ENCODE data around the gene KRTAP20-2. TPM values are rescaled to one million over a fixed set of nuclear protein-coding genes. Genes with fewer than 3 reads are reported as not detected.

KRTAP20-2 gene
- total and polyA plus RNA-seq, 2 donors (not counting 1 experiment from before 2014, with no cell fraction given) = not detected

DNA sequence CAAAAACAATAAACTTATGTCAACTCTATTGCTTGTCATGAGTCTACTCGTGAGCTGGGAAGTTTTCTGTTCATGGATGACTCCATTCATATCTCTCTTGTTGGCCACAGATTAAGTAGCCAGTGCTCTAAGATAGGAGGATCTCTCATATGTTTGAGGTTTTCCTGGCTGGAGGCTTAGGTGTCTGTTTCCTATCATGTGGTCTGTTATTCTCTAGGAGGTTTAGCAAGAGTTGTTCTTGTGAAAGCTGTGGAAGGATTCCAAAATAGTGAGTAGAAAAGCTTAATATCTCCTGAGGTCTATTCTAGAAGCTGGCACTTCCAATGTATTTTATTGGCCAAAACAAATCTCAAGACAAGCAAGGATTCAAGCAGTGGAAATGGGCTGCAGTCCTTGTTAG is 5.8 kb upstream of the KRTAP20-2 start:
- no peaks in the 10 kb centered on the region for H4K20me1 ChIP-seq (ENCODE audit: control insufficient read depth, extremely low read depth, insufficient read depth, low read length)
- no peaks in the 10 kb centered on the region for H3K36me3 ChIP-seq (ENCODE audit: control insufficient read depth, insufficient read depth, low read length)
- H3K4me2 ChIP-seq (ENCODE audit: extremely low read depth, insufficient read depth, low read length) = no peak overlapping the region
- H3K4me3 ChIP-seq (replicated peaks in 1 of 4; ENCODE audit: control extremely low read depth in 1 of 4, insufficient read depth in 1 of 4, low read depth in 3 of 4, low read length in 4 of 4) = no peak overlapping the region
- H3K27ac ChIP-seq (ENCODE audit: insufficient read depth, low read length) = no peak overlapping the region
- H3K9ac ChIP-seq (ENCODE audit: insufficient read depth, low read length) = no peak overlapping the region
- no peak overlapping the region for H2AFZ ChIP-seq (ENCODE audit: low read length)
- no peaks in the 10 kb centered on the region for H3K9me3 ChIP-seq (ENCODE audit: control insufficient read depth, insufficient read depth, low read depth, low read length)
- no peaks in the 10 kb centered on the region for H3K4me1 ChIP-seq (ENCODE audit: control insufficient read depth, extremely low read depth, insufficient read depth, low read length)
- H3K27me3 ChIP-seq (ENCODE audit: control insufficient read depth, insufficient read depth, low read length) = no peaks in the 10 kb centered on the region
- TF ChIP-seq, protein P1, sequence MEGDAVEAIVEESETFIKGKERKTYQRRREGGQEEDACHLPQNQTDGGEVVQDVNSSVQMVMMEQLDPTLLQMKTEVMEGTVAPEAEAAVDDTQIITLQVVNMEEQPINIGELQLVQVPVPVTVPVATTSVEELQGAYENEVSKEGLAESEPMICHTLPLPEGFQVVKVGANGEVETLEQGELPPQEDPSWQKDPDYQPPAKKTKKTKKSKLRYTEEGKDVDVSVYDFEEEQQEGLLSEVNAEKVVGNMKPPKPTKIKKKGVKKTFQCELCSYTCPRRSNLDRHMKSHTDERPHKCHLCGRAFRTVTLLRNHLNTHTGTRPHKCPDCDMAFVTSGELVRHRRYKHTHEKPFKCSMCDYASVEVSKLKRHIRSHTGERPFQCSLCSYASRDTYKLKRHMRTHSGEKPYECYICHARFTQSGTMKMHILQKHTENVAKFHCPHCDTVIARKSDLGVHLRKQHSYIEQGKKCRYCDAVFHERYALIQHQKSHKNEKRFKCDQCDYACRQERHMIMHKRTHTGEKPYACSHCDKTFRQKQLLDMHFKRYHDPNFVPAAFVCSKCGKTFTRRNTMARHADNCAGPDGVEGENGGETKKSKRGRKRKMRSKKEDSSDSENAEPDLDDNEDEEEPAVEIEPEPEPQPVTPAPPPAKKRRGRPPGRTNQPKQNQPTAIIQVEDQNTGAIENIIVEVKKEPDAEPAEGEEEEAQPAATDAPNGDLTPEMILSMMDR (conservative IDR thresholded peaks at IDR 0.05 in 1 of 2, IDR thresholded peaks at IDR 0.05 in 1 of 2; ENCODE audit: low read depth in 1 of 2, low read length in 2 of 2) = no peak
- no peak for TF ChIP-seq EZH2 (IDR thresholded peaks at IDR 0.05; ENCODE audit: low read length, missing control alignments)
- H3K79me2 ChIP-seq (ENCODE audit: control insufficient read depth, insufficient read depth, low read length) = no peaks in the 10 kb centered on the region
- DNase-seq (ENCODE audit: low read depth in 2 of 2) = no peak

DNA sequence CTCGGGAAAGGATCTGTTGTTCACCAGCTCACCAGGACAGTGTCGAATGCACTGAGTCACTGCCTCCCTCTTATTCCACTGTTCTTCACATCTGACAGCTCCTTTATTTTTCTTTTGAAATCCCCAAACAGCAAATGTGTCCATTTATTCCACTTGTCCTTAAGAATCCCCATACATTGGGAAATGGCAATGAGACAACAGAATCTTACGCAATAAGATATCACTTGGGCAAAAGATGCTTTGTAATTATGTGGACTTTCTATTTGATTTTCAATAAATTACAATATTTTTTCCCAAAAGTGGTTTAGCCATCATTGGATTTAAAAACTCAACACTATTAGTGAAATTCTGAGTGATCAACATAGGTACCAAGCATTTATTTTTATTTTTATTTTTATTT is 3.7 kb downstream of the KRTAP20-2 start:
- H3K79me2 ChIP-seq (ENCODE audit: control insufficient read depth, insufficient read depth, low read length) = no peaks in the 10 kb centered on the region
- no peaks in the 10 kb centered on the region for H3K27me3 ChIP-seq (ENCODE audit: control insufficient read depth, insufficient read depth, low read length)
- no peak overlapping the region for H3K9ac ChIP-seq (ENCODE audit: insufficient read depth, low read length)
- H3K4me1 ChIP-seq (ENCODE audit: control insufficient read depth, extremely low read depth, insufficient read depth, low read length) = no peaks in the 10 kb centered on the region
- TF ChIP-seq, protein P1 (conservative IDR thresholded peaks at IDR 0.05 in 1 of 2, IDR thresholded peaks at IDR 0.05 in 1 of 2; ENCODE audit: low read depth in 1 of 2, low read length in 2 of 2) = no peak
- TF ChIP-seq EZH2 (IDR thresholded peaks at IDR 0.05; ENCODE audit: low read length, missing control alignments) = no peak
- H4K20me1 ChIP-seq (ENCODE audit: control insufficient read depth, extremely low read depth, insufficient read depth, low read length) = no peaks in the 10 kb centered on the region
- H3K36me3 ChIP-seq (ENCODE audit: control insufficient read depth, insufficient read depth, low read length) = no peaks in the 10 kb centered on the region
- H2AFZ ChIP-seq (ENCODE audit: low read length) = no peak overlapping the region
- H3K9me3 ChIP-seq (ENCODE audit: control insufficient read depth, insufficient read depth, low read depth, low read length) = no peaks in the 10 kb centered on the region
- no peak overlapping the region for H3K4me2 ChIP-seq (ENCODE audit: extremely low read depth, insufficient read depth, low read length)
- DNase-seq (ENCODE audit: low read depth in 2 of 2) = no peak
- H3K4me3 ChIP-seq (replicated peaks in 1 of 4; ENCODE audit: control extremely low read depth in 1 of 4, insufficient read depth in 1 of 4, low read depth in 3 of 4, low read length in 4 of 4) = no peak overlapping the region
- no peak overlapping the region for H3K27ac ChIP-seq (ENCODE audit: insufficient read depth, low read length)

DNA sequence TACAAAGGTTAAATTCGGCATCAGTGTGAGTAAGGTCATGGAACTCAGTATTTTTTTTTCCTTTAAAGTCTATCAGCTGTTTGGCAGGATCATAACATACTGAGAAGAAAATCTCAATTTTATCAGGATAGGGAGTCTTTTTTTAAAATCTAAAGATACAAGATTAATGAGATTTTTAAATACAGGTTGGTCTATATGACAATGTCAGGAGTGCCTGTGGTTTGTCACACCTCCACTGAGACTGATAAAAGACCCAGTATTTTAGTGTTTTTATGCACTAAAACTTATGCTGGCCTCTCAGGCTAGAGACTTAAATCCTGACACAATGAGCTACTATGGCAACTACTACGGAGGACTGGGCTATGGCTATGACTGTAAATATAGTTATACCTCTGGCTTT is 7.6 kb downstream of the KRTAP20-2 start, which contains the start of gene KRTAP20-3:
TSS of gene KRTAP20-3 (plus strand) at position 301 of the 400 bp plus-strand sequence.
- no peaks in the 10 kb centered on the region for H3K4me1 ChIP-seq (ENCODE audit: control insufficient read depth, extremely low read depth, insufficient read depth, low read length)
- H4K20me1 ChIP-seq (ENCODE audit: control insufficient read depth, extremely low read depth, insufficient read depth, low read length) = no peaks in the 10 kb centered on the region
- no peak for TF ChIP-seq EZH2 (IDR thresholded peaks at IDR 0.05; ENCODE audit: low read length, missing control alignments)
- TF ChIP-seq, protein P1 (conservative IDR thresholded peaks at IDR 0.05 in 1 of 2, IDR thresholded peaks at IDR 0.05 in 1 of 2; ENCODE audit: low read depth in 1 of 2, low read length in 2 of 2) = no peak
- H3K27me3 ChIP-seq (ENCODE audit: control insufficient read depth, insufficient read depth, low read length) = no peaks in the 10 kb centered on the region
- no peaks in the 10 kb centered on the region for H3K36me3 ChIP-seq (ENCODE audit: control insufficient read depth, insufficient read depth, low read length)
- H3K9me3 ChIP-seq (ENCODE audit: control insufficient read depth, insufficient read depth, low read depth, low read length) = no peaks in the 10 kb centered on the region
- no peak within 1 kb of the TSS for H3K27ac ChIP-seq (ENCODE audit: insufficient read depth, low read length)
- H3K4me2 ChIP-seq (ENCODE audit: extremely low read depth, insufficient read depth, low read length) = no peak within 1 kb of the TSS
- H3K4me3 ChIP-seq (replicated peaks in 1 of 4; ENCODE audit: control extremely low read depth in 1 of 4, insufficient read depth in 1 of 4, low read depth in 3 of 4, low read length in 4 of 4) = no peak within 1 kb of the TSS
- no peak within 1 kb of the TSS for H3K9ac ChIP-seq (ENCODE audit: insufficient read depth, low read length)
- no peaks in the 10 kb centered on the region for H3K79me2 ChIP-seq (ENCODE audit: control insufficient read depth, insufficient read depth, low read length)
- H2AFZ ChIP-seq (ENCODE audit: low read length) = no peak within 1 kb of the TSS
- DNase-seq (ENCODE audit: low read depth in 2 of 2) = no peak

Measured in fibroblast of lung (primary cell).